Testis (tissue), 2 donors: ENCODE data around the gene FAM228A.

Source experiments
- CTCF ChIP-seq, 3 experiments: fragments of 450-650 bp in 2 of 3; fragments of 200-600 bp in 1 of 3; sonication (generic) in 1 of 3; IDR thresholded peaks; one replicate each; pipeline ENCODE4 v1.5.1; 2016 to 2019; ENCODE audit warnings: antibody characterized with exemption in 3 of 3, mild to moderate bottlenecking in 2 of 3, moderate library complexity in 1 of 3
- POLR2A ChIP-seq: fragments of 450-650 bp; IDR thresholded peaks from one replicate; pipeline ENCODE4 v1.6.1; 2017; ENCODE audit warnings: antibody characterized with exemption, mild to moderate bottlenecking, moderate library complexity

GRCh38 chr2:24203029-24203786 is 28.4 kb downstream of the FAM228A start:
- TF ChIP-seq POLR2A: no peak
- TF ChIP-seq CTCF (IDR thresholded peaks at IDR 0.05): no peak
